ENCODE results near the gene NWD2. TPM values are rescaled to one million over a fixed set of nuclear protein-coding genes. Genes with fewer than 3 reads are reported as not detected.

The NWD2 gene
- polyA plus RNA-seq, 3 donors = not detected

GRCh38 chr4:37359261-37359660, 114.7 kb downstream of the NWD2 start:
- Histone ChIP-seq H3K9me3 (replicated peaks in 1 of 2; ENCODE audit: control insufficient read depth in 1 of 2, insufficient read depth in 1 of 2, low read length in 2 of 2) (peaks cover 0 to 4% of the 10 kb centered on the region in 2 donors), H3K9ac (ENCODE audit: insufficient read depth, low read length, poor library complexity, severe bottlenecking) (no peak overlapping the region), H4K20me1 (ENCODE audit: insufficient read depth, low read length) (no peaks in the 10 kb centered on the region), H3K27ac (ENCODE audit: low read depth in 1 of 2, low read length in 2 of 2) (no peak overlapping the region), H3K4me3 (replicated peaks in 1 of 3; ENCODE audit: low read depth in 2 of 3, low read length in 3 of 3) (no peak overlapping the region), H3K27me3 (ENCODE audit: control insufficient read depth in 2 of 2, insufficient read depth in 2 of 2, low read length in 2 of 2) (no peaks in the 10 kb centered on the region), H3K4me2 (replicated peaks; ENCODE audit: extremely low read depth, low read length, poor library complexity, severe bottlenecking) (no peak overlapping the region), H3K4me1 (ENCODE audit: control insufficient read depth in 1 of 2, insufficient read depth in 2 of 2, low read length in 2 of 2) (no peaks in the 10 kb centered on the region), H2AFZ (ENCODE audit: insufficient read depth, low read depth, low read length, poor library complexity, severe bottlenecking) (no peak overlapping the region), H3K36me3 (replicated peaks in 1 of 2; ENCODE audit: control insufficient read depth in 1 of 2, insufficient read depth in 2 of 2, low read length in 2 of 2) (no peaks in the 10 kb centered on the region), H3K79me2 (ENCODE audit: insufficient read depth, low read length) (no peaks in the 10 kb centered on the region)
- intact Hi-C loops (cut with micrococcal nuclease) = no loop called here
- Mint-ChIP-seq H3K4me1 (no peaks in the 10 kb centered on the region), H3K27me3 (ENCODE audit: low read depth in 3 of 3) (peaks cover 0 to 4% (median 2%) of the 10 kb centered on the region in 3 donors), H3K9me3 (peaks cover 0 to 10% (median 2%) of the 10 kb centered on the region in 7 donors), H3K4me3 (no peak overlapping the region), H3K27ac (no peak overlapping the region), H3K36me3 (no peaks in the 10 kb centered on the region)
- WGBS (ENCODE audit: insufficient coverage) = no CpG with 5 or more reads among the region's 4 CpGs
- TF ChIP-seq, protein P1, sequence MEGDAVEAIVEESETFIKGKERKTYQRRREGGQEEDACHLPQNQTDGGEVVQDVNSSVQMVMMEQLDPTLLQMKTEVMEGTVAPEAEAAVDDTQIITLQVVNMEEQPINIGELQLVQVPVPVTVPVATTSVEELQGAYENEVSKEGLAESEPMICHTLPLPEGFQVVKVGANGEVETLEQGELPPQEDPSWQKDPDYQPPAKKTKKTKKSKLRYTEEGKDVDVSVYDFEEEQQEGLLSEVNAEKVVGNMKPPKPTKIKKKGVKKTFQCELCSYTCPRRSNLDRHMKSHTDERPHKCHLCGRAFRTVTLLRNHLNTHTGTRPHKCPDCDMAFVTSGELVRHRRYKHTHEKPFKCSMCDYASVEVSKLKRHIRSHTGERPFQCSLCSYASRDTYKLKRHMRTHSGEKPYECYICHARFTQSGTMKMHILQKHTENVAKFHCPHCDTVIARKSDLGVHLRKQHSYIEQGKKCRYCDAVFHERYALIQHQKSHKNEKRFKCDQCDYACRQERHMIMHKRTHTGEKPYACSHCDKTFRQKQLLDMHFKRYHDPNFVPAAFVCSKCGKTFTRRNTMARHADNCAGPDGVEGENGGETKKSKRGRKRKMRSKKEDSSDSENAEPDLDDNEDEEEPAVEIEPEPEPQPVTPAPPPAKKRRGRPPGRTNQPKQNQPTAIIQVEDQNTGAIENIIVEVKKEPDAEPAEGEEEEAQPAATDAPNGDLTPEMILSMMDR (IDR thresholded peaks at IDR 0.05) = no peak
- DNase-seq = no peak

DNA sequence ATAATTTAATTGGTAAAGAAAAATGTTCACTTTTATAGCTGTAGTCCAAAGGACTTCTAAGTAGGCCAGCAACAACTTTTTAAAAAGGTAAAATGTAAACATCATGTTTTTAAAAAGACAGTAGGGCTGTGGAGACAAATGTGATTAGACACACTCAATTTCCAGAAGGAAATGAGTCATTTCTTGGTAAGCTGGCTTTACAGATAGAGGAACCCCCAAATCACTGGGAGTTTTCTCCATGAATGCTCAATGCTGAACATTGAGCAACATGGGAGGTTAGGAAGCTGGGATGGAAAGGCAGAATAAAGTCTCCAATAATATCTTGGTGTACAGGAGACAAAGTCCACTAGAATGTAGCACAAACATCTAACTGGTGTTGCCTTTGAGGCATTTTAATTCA, 121.3 kb downstream of the NWD2 start:
- no peaks in the 10 kb centered on the region for H3K27me3 Mint-ChIP-seq (ENCODE audit: low read depth in 3 of 3)
- peaks cover 12 to 27% of the 10 kb centered on the region in 2 donors for H3K4me1 ChIP-seq (ENCODE audit: control insufficient read depth in 1 of 2, insufficient read depth in 2 of 2, low read length in 2 of 2)
- no peaks in the 10 kb centered on the region for H3K27me3 ChIP-seq (ENCODE audit: control insufficient read depth in 2 of 2, insufficient read depth in 2 of 2, low read length in 2 of 2)
- DNase-seq = peak in 2 of 3 donors; percentile 9 to 53
- no peak overlapping the region for H3K4me3 Mint-ChIP-seq
- H3K36me3 Mint-ChIP-seq = no peaks in the 10 kb centered on the region
- no peaks in the 10 kb centered on the region for H3K79me2 ChIP-seq (ENCODE audit: insufficient read depth, low read length)
- peaks cover 0 to 8% (median 0%) of the 10 kb centered on the region in 7 donors for H3K9me3 Mint-ChIP-seq
- no peak overlapping the region for H3K4me3 ChIP-seq (replicated peaks in 1 of 3; ENCODE audit: low read depth in 2 of 3, low read length in 3 of 3)
- peaks cover 30% of the 10 kb centered on the region for H3K4me1 Mint-ChIP-seq
- no peak overlapping the region for H3K4me2 ChIP-seq (replicated peaks; ENCODE audit: extremely low read depth, low read length, poor library complexity, severe bottlenecking)
- H4K20me1 ChIP-seq (ENCODE audit: insufficient read depth, low read length) = no peaks in the 10 kb centered on the region
- intact Hi-C loops (cut with micrococcal nuclease) = no loop called here
- TF ChIP-seq, protein P1 (IDR thresholded peaks at IDR 0.05) = no peak
- no peak overlapping the region for H3K9ac ChIP-seq (ENCODE audit: insufficient read depth, low read length, poor library complexity, severe bottlenecking)
- H3K36me3 ChIP-seq (replicated peaks in 1 of 2; ENCODE audit: control insufficient read depth in 1 of 2, insufficient read depth in 2 of 2, low read length in 2 of 2) = no peaks in the 10 kb centered on the region
- no peak overlapping the region for H2AFZ ChIP-seq (ENCODE audit: insufficient read depth, low read depth, low read length, poor library complexity, severe bottlenecking)
- H3K9me3 ChIP-seq (replicated peaks in 1 of 2; ENCODE audit: control insufficient read depth in 1 of 2, insufficient read depth in 1 of 2, low read length in 2 of 2) = no peaks in the 10 kb centered on the region
- no peak overlapping the region for H3K27ac ChIP-seq (ENCODE audit: low read depth in 1 of 2, low read length in 2 of 2)
- H3K27ac Mint-ChIP-seq = no peak overlapping the region
